Activated naive CD8-positive, alpha-beta T cell treated with anti-CD3 and anti-CD28 coated beads, Interleukin-2, amount 50 U/mL, for 24 hours (primary cell): Measurements from ENCODE around the gene DUSP7.

ENCODE experiments used
- ATAC-seq: fragments of 150-1000 bp; cut with Tn5 transposase; one replicate; pipeline ENCODE4 v1.10.0; 2021
- DNase-seq: peaks from one replicate; pipeline ENCODE4 v3.0.0; 2021
- H3K27ac Mint-ChIP-seq: one replicate; pipeline ENCODE4 v1.8.0; 2021; ENCODE audit warnings: mild to moderate bottlenecking, mixed read lengths
- H3K27me3 Mint-ChIP-seq: one replicate; pipeline ENCODE4 v1.8.0; 2021; ENCODE audit warnings: mixed read lengths
- H3K36me3 Mint-ChIP-seq: one replicate; pipeline ENCODE4 v1.8.0; 2021; ENCODE audit warnings: low read depth, mixed read lengths
- H3K4me1 Mint-ChIP-seq: one replicate; pipeline ENCODE4 v1.8.0; 2021; ENCODE audit warnings: mixed read lengths
- H3K4me3 Mint-ChIP-seq: one replicate; pipeline ENCODE4 v1.8.0; 2021; ENCODE audit warnings: mild to moderate bottlenecking, moderate library complexity, mixed read lengths
- H3K9me3 Mint-ChIP-seq: one replicate; pipeline ENCODE4 v1.8.0; 2021; ENCODE audit warnings: mixed read lengths

Gene DUSP7

DNA sequence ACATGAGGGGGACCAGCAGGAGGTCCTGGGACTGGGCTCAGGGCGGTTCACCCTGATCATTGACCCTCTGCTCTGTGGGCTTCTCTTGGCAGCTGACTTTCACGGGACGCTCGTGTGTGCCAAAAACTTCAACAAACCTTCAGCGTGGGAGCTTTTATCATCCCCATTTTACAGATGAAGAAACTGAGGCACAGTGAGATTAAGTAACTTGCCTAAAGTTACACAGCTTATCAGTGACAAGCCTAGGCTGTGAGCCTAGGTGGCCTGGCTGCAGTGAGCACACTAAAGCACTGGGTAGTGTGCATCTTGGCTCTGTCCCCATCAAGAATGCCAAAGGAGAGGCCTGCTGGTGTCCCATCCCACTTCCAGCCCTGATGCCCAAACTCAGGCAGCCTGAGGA is 23.6 kb upstream of the DUSP7 start:
- ATAC-seq (no peak), DNase-seq (no peak)
- Mint-ChIP-seq H3K4me3 (no peak overlapping the region), H3K9me3 (no peaks in the 10 kb centered on the region), H3K36me3 (no peaks in the 10 kb centered on the region), H3K27ac (no peak overlapping the region), H3K27me3 (no peaks in the 10 kb centered on the region), H3K4me1 (peaks cover 3% of the 10 kb centered on the region)

DNA sequence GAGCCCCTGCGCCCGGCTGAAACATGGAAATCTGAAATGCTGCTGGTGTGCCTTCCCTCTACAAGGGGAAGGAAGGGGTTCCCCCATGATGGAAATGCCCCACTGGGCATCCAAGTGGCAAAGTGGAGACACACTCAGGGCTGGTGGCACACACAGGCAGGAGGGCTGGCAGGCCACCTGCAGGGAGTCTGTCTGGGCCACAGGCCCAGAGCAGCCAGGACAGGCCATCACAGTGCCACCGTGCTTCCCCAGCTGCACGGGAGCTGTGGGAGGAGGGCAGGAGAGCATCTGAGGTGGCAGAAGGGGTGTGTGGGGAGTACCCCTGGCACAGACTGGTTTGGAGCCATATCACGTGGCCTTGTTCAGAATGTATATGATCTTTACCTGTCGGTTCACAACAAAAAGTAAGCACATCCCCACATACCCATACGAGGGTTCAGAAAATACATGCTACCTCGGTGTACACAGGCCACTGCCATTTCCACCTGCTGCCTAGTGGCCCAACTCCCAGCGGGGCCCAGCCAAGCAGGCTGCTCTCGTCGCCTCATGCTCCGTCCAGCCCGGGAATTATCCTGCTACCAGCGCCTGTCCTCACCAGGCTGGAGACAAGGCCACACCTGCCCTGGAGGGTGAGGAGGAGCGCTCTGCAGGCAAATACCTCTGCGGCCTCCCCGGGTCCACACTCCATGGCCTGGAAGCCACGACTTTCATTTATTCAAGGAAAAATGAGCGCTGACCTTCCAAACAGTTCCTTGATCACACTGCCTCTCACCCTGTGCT is 22.6 kb upstream of the DUSP7 start:
- H3K27ac Mint-ChIP-seq: no peak overlapping the region
- H3K9me3 Mint-ChIP-seq: no peaks in the 10 kb centered on the region
- no peaks in the 10 kb centered on the region for H3K27me3 Mint-ChIP-seq
- DNase-seq (no peak), ATAC-seq (no peak)
- H3K4me3 Mint-ChIP-seq: no peak overlapping the region
- no peaks in the 10 kb centered on the region for H3K36me3 Mint-ChIP-seq
- no peaks in the 10 kb centered on the region for H3K4me1 Mint-ChIP-seq

DNA sequence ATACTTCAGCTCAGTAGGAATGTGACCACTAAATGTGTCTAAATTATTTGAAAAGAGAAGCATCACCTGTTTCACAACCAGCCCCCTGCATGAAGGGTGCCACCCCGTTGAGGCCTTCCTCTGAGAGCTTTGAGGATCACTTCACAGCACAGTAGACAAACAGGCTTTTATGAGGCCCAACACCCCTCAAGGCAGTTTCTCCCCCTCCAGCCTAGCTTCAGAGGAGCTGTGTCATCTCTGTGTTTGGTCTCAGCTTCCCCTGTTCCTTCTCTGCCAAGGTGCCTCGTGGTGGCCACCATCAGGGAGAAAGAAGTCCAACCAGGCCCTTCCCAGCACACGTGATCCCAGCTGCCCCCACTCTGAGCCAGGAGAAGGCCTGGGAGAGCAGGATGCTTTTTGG is 21.6 kb upstream of the DUSP7 start:
- no peaks in the 10 kb centered on the region for H3K4me1 Mint-ChIP-seq

DNA sequence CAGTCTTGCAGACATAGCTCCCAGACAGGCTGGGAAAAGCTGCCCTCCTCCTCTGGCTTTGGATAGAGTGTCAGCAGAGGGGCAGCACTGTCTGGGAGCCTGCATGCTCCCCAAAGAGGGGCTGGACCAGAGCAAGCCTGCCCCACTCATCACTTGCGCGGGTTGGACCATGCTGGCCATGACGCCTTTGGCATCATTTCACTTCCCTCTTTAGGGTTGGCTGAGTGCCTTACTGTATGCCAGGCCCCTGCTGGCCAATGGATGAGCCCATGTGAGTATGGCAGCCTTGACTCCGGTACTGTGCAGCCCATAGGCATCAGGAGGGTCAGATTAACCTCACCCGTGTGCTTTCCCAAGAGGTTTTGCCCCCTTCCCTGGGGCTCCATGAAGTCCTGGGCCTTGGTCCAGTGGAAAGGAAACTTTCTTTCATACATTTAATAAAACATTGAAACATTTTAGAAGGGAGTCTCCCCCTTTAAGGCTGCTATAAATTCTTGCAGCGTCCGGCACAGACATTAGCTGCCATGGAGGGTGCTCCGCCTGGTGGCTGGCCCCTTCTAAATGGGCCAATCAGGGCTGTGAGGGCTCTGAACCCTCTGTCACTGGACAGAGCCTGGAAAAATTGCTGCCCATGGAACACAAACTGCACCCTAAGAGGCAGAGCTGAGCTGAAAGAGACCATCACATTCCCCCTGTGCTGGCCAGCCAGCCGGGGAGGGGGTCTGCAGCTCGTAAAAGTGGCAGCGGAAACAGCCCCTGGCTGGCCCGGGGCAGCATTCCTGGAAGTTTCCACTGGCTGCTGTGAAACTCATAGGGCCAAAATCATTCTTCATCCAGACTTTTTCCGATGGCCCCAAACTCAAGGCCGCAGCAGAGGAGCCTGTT is 20.8 kb upstream of the DUSP7 start:
- no peak overlapping the region for H3K4me3 Mint-ChIP-seq
- H3K27ac Mint-ChIP-seq: no peak overlapping the region
- DNase-seq (no peak), ATAC-seq (no peak)
- no peaks in the 10 kb centered on the region for H3K27me3 Mint-ChIP-seq
- H3K4me1 Mint-ChIP-seq: peaks cover 3% of the 10 kb centered on the region
- no peaks in the 10 kb centered on the region for H3K36me3 Mint-ChIP-seq
- H3K9me3 Mint-ChIP-seq: no peaks in the 10 kb centered on the region

More for the DNA sequence above, 21.6 kb upstream of the DUSP7 start:
- Mint-ChIP-seq H3K4me3 (no peak overlapping the region), H3K9me3 (no peaks in the 10 kb centered on the region), H3K36me3 (no peaks in the 10 kb centered on the region), H3K27me3 (no peaks in the 10 kb centered on the region), H3K27ac (no peak overlapping the region)
- no peak for DNase-seq
- no peak for ATAC-seq

DNA sequence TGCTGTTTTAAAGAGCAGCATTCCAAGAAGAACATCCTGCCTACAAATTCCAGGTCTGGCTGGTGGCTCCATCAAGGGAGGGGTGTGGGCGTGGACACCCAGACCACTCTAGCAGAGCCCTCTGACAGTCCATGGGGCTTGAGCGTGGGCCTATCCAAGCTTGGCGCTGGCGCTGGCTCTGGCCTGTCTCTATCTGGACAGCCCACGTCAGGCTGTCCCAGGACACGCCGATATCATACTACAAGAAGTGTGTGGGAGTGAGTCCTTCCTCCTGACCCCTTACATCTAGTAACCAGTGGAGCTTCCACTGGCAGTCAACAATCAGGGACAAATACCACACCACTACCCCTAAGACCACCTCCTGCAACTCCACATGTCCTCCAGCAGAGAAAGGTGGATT is 17.1 kb upstream of the DUSP7 start:
- ATAC-seq: no peak
- no peaks in the 10 kb centered on the region for H3K9me3 Mint-ChIP-seq

DNA sequence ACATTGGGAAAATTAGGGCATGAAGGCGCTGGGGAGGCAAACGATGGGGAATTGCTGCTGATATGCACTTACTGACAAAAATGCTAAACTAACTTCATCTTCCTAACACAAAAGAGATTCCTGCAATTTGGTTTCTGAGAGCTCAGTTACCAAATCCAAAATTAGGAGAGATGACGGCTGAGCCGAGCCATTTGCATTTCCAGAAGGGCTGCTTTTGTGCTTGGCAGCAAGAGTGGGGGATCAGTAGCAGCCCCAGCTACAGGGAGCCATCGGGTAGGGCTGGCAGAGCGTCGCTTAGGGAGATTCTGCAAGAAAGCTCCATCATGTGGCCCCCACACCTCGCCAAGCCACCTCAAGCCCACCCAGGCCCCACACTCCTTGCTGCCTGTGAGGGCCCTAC is 16.1 kb upstream of the DUSP7 start:
- ATAC-seq (no peak), DNase-seq (no peak)
- Mint-ChIP-seq H3K27ac (no peak overlapping the region), H3K9me3 (no peaks in the 10 kb centered on the region), H3K4me1 (peaks cover 13% of the 10 kb centered on the region), H3K36me3 (no peaks in the 10 kb centered on the region), H3K27me3 (no peaks in the 10 kb centered on the region), H3K4me3 (no peak overlapping the region)

More for the DNA sequence above, 17.1 kb upstream of the DUSP7 start:
- H3K4me3 Mint-ChIP-seq: no peak overlapping the region
- DNase-seq: no peak
- H3K27ac Mint-ChIP-seq: no peak overlapping the region
- H3K4me1 Mint-ChIP-seq: peaks cover 13% of the 10 kb centered on the region
- H3K27me3 Mint-ChIP-seq: no peaks in the 10 kb centered on the region
- no peaks in the 10 kb centered on the region for H3K36me3 Mint-ChIP-seq

DNA sequence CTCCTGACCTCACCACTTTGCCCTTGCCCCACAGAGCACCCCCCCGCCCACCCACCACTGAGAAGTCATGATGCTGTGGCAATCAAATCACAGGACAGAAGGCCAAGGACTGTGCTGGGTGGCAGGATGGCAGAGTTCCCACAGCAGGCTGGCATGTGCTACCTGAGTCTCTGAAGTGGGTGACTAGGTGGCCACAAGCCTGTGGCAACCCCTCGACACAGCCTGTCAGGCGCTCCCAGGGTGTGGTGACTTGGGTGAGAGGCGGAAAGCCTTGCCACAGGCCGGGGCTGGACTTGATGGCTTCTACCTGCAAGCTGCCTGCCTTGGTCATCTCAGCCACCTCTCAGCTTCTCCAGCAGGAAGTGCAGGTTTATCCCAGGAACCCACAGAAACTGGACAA is 15.6 kb upstream of the DUSP7 start:
- ATAC-seq (no peak), DNase-seq (no peak)
- H3K4me3 Mint-ChIP-seq: no peak overlapping the region
- H3K9me3 Mint-ChIP-seq: no peaks in the 10 kb centered on the region
- no peaks in the 10 kb centered on the region for H3K36me3 Mint-ChIP-seq
- peaks cover 13% of the 10 kb centered on the region for H3K4me1 Mint-ChIP-seq
- H3K27me3 Mint-ChIP-seq: no peaks in the 10 kb centered on the region
- no peak overlapping the region for H3K27ac Mint-ChIP-seq

DNA sequence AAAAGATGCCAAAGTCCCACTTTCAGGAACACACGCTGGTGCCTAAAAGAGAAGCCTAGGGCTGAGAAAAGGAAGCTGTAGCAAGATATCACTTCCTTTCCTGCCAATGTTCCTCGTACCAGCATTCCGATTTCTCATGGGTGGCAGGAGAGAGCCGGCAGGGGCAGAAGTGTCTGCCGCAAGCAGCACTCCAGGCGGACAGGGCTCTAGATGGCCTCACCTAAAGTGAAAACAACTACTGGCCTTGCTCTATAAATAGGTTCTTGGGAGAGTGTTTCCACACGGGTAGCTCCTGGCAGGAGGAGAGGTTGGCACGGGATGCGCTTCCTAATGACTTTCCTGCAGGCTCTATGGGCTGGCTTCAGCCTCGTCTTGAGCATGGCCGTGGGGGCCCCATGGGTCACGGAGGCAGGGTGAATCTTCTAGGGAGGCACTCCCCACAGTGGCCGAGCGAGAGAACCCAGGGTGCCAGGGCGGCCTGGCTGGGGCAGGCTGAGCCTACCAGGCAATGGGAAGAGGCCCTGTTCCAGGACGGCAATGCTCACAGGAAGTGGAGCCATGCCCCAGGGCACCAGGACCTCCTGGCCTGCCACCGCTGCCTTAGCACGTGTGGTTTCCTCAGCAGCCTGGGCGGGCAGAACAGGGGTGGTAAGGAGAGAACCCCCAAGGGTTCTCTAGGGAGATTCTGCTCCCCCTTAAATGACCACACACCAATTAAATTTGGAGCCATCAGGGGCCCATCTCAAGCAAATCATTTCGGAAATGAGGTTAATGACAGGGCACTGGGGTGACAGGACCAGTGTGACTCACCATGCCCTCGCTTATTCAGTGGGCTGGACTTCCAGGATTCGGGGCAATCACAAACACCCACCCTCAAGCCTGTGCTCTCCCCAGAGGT is 14.6 kb upstream of the DUSP7 start:
- Mint-ChIP-seq H3K4me1 (peaks cover 13% of the 10 kb centered on the region), H3K27ac (no peak overlapping the region), H3K4me3 (no peak overlapping the region), H3K27me3 (no peaks in the 10 kb centered on the region), H3K9me3 (no peaks in the 10 kb centered on the region), H3K36me3 (no peaks in the 10 kb centered on the region)
- ATAC-seq (peak; percentile 41), DNase-seq (no peak)

DNA sequence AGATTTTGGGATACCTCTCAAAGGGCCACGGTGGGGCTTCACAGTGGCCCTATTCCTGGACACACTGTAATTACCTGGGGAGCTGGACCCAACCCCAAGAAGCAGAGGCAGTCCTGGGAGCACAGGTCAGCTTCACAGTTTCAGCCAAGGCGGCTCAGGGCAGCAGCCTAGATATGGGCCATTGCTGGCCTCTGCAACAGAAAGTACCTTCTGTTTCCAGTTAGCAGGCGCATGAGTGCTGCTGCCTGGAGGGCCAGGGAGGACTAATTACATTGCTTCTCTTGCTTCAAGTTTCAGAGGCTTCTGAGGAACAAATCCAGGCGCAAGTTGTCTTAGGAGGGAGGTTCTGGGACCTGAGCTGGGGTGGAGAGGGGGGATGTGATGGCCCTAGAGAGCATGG is 13.5 kb upstream of the DUSP7 start:
- DNase-seq: no peak
- Mint-ChIP-seq H3K4me1 (peaks cover 13% of the 10 kb centered on the region), H3K4me3 (no peak overlapping the region), H3K36me3 (no peaks in the 10 kb centered on the region), H3K27ac (no peak overlapping the region), H3K27me3 (no peaks in the 10 kb centered on the region), H3K9me3 (no peaks in the 10 kb centered on the region)
- no peak for ATAC-seq

DNA sequence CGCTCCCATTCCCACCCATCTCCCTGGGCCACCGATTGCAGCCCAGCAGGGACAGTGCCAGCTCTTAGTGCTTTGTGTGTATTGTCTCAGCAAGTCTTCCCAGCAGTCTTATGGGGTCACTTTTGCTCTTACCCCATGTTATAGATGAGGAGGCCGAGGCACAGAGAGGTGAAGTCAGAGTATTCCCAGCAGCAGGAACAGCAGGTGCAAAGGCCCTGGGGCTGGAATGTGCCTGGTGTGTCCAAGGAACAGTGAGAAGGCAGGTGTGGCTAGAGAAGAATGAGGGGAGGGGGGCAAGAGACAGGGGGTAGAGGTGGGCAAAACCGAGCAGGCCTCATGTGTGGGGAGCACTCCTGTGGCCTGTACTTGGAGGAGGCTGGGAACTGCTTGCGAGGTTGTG is 12.8 kb upstream of the DUSP7 start:
- Mint-ChIP-seq H3K27me3 (no peaks in the 10 kb centered on the region), H3K4me3 (no peak overlapping the region), H3K27ac (no peak overlapping the region), H3K9me3 (no peaks in the 10 kb centered on the region), H3K36me3 (no peaks in the 10 kb centered on the region), H3K4me1 (peaks cover 13% of the 10 kb centered on the region)
- DNase-seq: no peak
- no peak for ATAC-seq

DNA sequence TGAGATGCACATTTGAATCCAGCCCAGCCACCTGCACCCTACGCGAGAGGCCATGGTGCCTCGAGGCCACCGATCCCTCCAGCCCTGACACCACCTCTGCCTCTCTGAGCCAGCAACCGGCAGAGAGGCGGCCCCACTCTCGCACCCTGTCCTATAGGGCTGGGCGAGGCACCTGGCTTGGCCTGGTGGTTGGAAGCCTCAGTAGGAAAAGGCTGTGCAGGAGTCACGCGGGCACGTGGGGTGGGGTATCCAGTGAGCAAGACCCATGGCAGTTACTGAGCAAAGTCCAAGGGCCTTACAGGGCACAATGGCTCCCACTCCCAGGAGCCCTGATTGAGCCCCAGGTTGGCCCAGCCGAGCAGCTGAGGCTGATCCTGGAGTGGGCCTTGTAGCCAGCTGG is 12.4 kb upstream of the DUSP7 start:
- peaks cover 13% of the 10 kb centered on the region for H3K4me1 Mint-ChIP-seq
- ATAC-seq: no peak
- no peaks in the 10 kb centered on the region for H3K27me3 Mint-ChIP-seq
- no peak overlapping the region for H3K4me3 Mint-ChIP-seq
- no peaks in the 10 kb centered on the region for H3K36me3 Mint-ChIP-seq
- H3K27ac Mint-ChIP-seq: no peak overlapping the region
- no peaks in the 10 kb centered on the region for H3K9me3 Mint-ChIP-seq
- no peak for DNase-seq

DNA sequence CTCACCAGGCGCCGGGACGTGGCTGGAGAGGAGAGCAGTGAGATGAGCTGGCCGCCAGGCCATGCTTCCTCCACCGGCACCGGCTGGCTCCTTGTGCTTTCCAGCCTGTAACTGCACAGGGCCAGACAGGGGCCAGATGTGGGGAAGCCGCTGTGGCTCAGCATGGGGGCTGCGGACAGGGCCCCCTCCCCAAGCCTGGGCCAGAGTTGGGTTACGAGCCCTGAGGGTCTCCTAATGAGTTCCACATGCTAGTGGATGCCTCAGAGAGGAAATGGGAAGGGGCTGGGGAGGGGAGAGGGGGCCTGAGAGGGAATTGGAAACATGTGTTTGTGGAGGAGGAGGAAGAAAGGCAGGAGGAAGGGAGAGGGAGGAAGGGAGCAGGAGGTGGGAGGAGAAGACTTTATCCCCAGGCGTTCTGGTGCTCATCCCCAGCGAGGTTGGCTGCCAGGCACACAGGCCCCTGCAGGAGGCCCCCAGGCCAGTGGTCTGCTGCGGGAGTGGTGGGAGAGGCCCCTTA is 11.7 kb upstream of the DUSP7 start:
- Mint-ChIP-seq H3K4me1 (peaks cover 16% of the 10 kb centered on the region), H3K4me3 (no peak overlapping the region), H3K27ac (no peak overlapping the region), H3K36me3 (no peaks in the 10 kb centered on the region), H3K27me3 (no peaks in the 10 kb centered on the region), H3K9me3 (no peaks in the 10 kb centered on the region)
- DNase-seq: no peak
- no peak for ATAC-seq

DNA sequence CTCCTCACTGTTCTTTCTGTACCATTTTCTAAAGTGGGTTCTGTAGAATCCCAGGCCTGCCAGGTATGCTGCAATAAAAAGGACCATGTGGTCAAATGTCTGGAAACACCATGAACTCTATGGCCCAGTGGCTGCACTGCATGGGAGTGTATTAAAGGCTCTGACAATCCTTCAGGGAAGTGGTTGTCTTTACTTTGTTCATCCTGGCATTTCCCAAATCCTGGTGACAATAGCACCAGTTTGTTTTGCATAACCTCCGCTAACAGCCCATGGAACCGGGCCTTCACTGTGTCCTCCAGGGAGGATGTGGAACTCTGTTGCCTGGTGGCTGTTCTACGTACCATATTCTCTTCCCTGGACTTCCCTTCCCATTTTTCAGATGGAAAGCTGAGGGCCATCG is 11.2 kb upstream of the DUSP7 start:
- ATAC-seq: no peak

DNA sequence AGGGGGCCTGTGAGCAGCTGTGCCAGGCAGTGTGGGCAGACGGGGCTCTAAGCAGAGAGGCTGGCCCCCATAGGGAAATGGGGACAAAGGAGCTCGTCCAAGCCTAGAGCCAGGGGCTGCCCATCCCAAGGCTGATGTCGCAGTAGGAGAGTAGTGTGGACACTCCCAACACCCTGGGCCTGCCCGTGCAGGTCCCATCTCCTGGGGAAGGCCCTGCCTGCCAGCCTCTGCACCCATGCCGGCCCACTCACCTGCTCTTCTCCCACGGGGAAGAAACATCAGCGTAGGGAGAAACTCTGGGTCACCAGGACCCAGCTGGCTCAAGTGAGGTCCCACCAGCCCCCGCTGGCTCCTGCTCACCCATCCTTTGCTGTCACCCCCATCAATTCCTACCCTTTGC is 10.7 kb upstream of the DUSP7 start:
- no peaks in the 10 kb centered on the region for H3K9me3 Mint-ChIP-seq
- ATAC-seq (no peak), DNase-seq (no peak)
- no peak overlapping the region for H3K27ac Mint-ChIP-seq
- no peaks in the 10 kb centered on the region for H3K36me3 Mint-ChIP-seq
- H3K27me3 Mint-ChIP-seq: no peaks in the 10 kb centered on the region
- no peak overlapping the region for H3K4me3 Mint-ChIP-seq
- H3K4me1 Mint-ChIP-seq: peaks cover 12% of the 10 kb centered on the region

More for the DNA sequence above, 11.2 kb upstream of the DUSP7 start:
- Mint-ChIP-seq H3K4me3 (no peak overlapping the region), H3K4me1 (peaks cover 16% of the 10 kb centered on the region), H3K36me3 (no peaks in the 10 kb centered on the region), H3K27me3 (no peaks in the 10 kb centered on the region), H3K27ac (no peak overlapping the region), H3K9me3 (no peaks in the 10 kb centered on the region)
- DNase-seq: no peak
